H1 (cell line): ENCODE results near the gene NOX5. TPM values are rescaled to one million over a fixed set of nuclear protein-coding genes. Genes with fewer than 3 reads are reported as not detected.

Source experiments
- BCL11A ChIP-seq, 2 experiments: IDR thresholded peaks; one replicate each; pipeline ENCODE4 v1.6.1; 2011; ENCODE audit warnings: low read depth in 2 of 2, low read length in 2 of 2, mild to moderate bottlenecking in 2 of 2
- polyA plus RNA-seq, 7 experiments: library from polyadenylated mRNA; depleted of rRNA in 3 of 7; stranded (reverse) in 5 of 7; unstranded in 2 of 7; fragments of >200 nt in 5 of 7; fragments of 200-250 nt in 2 of 7; gene quantifications; 1 replicate in 5 of 7; 2 replicates in 1 of 7; 4 replicates in 1 of 7; pipeline versions ENCODE4 v1.2.1 to v1.2.3, GENCODE V29; 2011 to 2013; ENCODE audit warnings: missing spikeins in 2 of 7, mixed read lengths in 2 of 7
- total RNA-seq: library from RNA; stranded (reverse); fragmentation: NEBNext Ultra II Directional; extraction: Animal tissue kit (Norgen Biotek cat#: 25700); gene quantifications from 2 replicates; pipeline ENCODE4 v1.2.1, GENCODE V29; 2021
- TF ChIP-seq, protein P1 (sequence below): IDR thresholded peaks from 2 replicates; pipeline ENCODE4 v1.6.1; 2012; ENCODE audit warnings: inconsistent platforms

The NOX5 gene
- total and polyA plus RNA-seq, 2 of the 8 experiments (the other 6 are each of a cell fraction or from before 2014, with no cell fraction given) = under 0.01 TPM; not detected in 1

GRCh38 chr15:69094124-69094921 lies 79.8 kb downstream of the NOX5 start (continued):
- TF ChIP-seq, protein P1, sequence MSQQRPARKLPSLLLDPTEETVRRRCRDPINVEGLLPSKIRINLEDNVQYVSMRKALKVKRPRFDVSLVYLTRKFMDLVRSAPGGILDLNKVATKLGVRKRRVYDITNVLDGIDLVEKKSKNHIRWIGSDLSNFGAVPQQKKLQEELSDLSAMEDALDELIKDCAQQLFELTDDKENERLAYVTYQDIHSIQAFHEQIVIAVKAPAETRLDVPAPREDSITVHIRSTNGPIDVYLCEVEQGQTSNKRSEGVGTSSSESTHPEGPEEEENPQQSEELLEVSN = no peak
- no peak for TF ChIP-seq BCL11A (IDR thresholded peaks at IDR 0.05; ENCODE audit: low read depth in 2 of 2, low read length in 2 of 2)
